IPS-20b (cell line): ENCODE results near the gene PPA1.
"Not testable (repeated sequence)": the region's sequence is repeated elsewhere in the genome, so short reads cannot be mapped to it uniquely, and the experiment has no call there.

ENCODE experiments used
- H3K27ac ChIP-seq: one replicate; pipeline ENCODE4 v1.5.1; 2013; ENCODE audit warnings: low read length
- H3K27me3 ChIP-seq: 2 replicates; pipeline ENCODE4 v1.6.1; 2013; ENCODE audit warnings: mild to moderate bottlenecking, low read length, inconsistent platforms; ENCODE audit not compliant: insufficient read depth
- H3K36me3 ChIP-seq: 2 replicates; pipeline ENCODE4 v1.6.1; 2013; ENCODE audit warnings: low read depth, mild to moderate bottlenecking, inconsistent platforms, low read length, moderate library complexity; ENCODE audit not compliant: insufficient read depth
- H3K4me1 ChIP-seq: 2 replicates; pipeline ENCODE4 v1.6.1; 2013; ENCODE audit warnings: mild to moderate bottlenecking, control low read depth, inconsistent platforms, low read length, moderate library complexity; ENCODE audit not compliant: insufficient read depth
- H3K4me3 ChIP-seq: 2 replicates; pipeline ENCODE4 v1.5.1; 2013; ENCODE audit warnings: mild to moderate bottlenecking, low read length, inconsistent platforms
- H3K9ac ChIP-seq: 2 replicates; pipeline ENCODE4 v1.6.1; 2013; ENCODE audit warnings: low read depth, mild to moderate bottlenecking, inconsistent platforms, low read length, moderate library complexity
- H3K9me3 ChIP-seq: 2 replicates; pipeline ENCODE4 v1.6.1; 2013; ENCODE audit warnings: mild to moderate bottlenecking, low read depth, low read length, inconsistent platforms; ENCODE audit not compliant: insufficient read depth

The PPA1 gene

GRCh38 chr10:70193391-70193844, 39.8 kb downstream of the PPA1 start:
- no peak overlapping the region for H3K4me3 ChIP-seq
- no peaks in the 10 kb centered on the region for H3K4me1 ChIP-seq
- no peak overlapping the region for H3K9ac ChIP-seq
- H3K9me3 ChIP-seq: no peaks in the 10 kb centered on the region
- H3K27me3 ChIP-seq: no peaks in the 10 kb centered on the region
- H3K36me3 ChIP-seq: peaks cover 7% of the 10 kb centered on the region; the same call in 1 of the 2 replicates
- H3K27ac ChIP-seq: no peak overlapping the region

- H3K27ac ChIP-seq: no peak overlapping the region
- H3K4me1 ChIP-seq: no peaks in the 10 kb centered on the region
- no peaks in the 10 kb centered on the region for H3K27me3 ChIP-seq
- no peak overlapping the region for H3K9ac ChIP-seq
- H3K4me3 ChIP-seq: no peak overlapping the region
- no peaks in the 10 kb centered on the region; the same call in 1 of the 2 replicates for H3K36me3 ChIP-seq
- H3K9me3 ChIP-seq: no peaks in the 10 kb centered on the region
Measured at GRCh38 chr10:70192326-70192968, 40.8 kb downstream of the PPA1 start.

- Histone ChIP-seq H3K9ac (no peak overlapping the region), H3K27me3 (no peaks in the 10 kb centered on the region), H3K4me3 (no peak overlapping the region)
Measured at GRCh38 chr10:70191972-70192305, 41.3 kb downstream of the PPA1 start.

GRCh38 chr10:70191161-70191971, 41.9 kb downstream of the PPA1 start:
- Histone ChIP-seq H3K9ac (no peak overlapping the region), H3K9me3 (no peaks in the 10 kb centered on the region), H3K36me3 (no peaks in the 10 kb centered on the region), H3K27me3 (no peaks in the 10 kb centered on the region), H3K4me3 (no peak overlapping the region), H3K27ac (no peak overlapping the region), H3K4me1 (no peaks in the 10 kb centered on the region)

More at GRCh38 chr10:70191972-70192305, 41.3 kb downstream of the PPA1 start:
- Histone ChIP-seq H3K4me1 (no peaks in the 10 kb centered on the region), H3K27ac (no peak overlapping the region), H3K9me3 (no peaks in the 10 kb centered on the region), H3K36me3 (no peaks in the 10 kb centered on the region)

- H3K4me3 ChIP-seq: no peak overlapping the region
- H3K36me3 ChIP-seq: no peaks in the 10 kb centered on the region
- H3K9ac ChIP-seq: no peak overlapping the region
- H3K27ac ChIP-seq: no peak overlapping the region
- no peaks in the 10 kb centered on the region for H3K4me1 ChIP-seq
- H3K9me3 ChIP-seq: no peaks in the 10 kb centered on the region
- no peaks in the 10 kb centered on the region for H3K27me3 ChIP-seq
Measured at GRCh38 chr10:70190581-70190980, 42.6 kb downstream of the PPA1 start.

- no peaks in the 10 kb centered on the region for H3K27me3 ChIP-seq
- H3K9ac ChIP-seq: no peak overlapping the region
- H3K9me3 ChIP-seq: no peaks in the 10 kb centered on the region
- no peaks in the 10 kb centered on the region for H3K36me3 ChIP-seq
- H3K4me3 ChIP-seq: no peak overlapping the region
- no peak overlapping the region for H3K27ac ChIP-seq
- H3K4me1 ChIP-seq: no peaks in the 10 kb centered on the region
Measured at GRCh38 chr10:70190102-70190501, 43.1 kb downstream of the PPA1 start.

GRCh38 chr10:70188768-70189167, 44.5 kb downstream of the PPA1 start:
- no peaks in the 10 kb centered on the region for H3K9me3 ChIP-seq
- H3K4me1 ChIP-seq: no peaks in the 10 kb centered on the region
- H3K9ac ChIP-seq: no peak overlapping the region
- no peak overlapping the region for H3K27ac ChIP-seq
- H3K4me3 ChIP-seq: no peak overlapping the region
- H3K27me3 ChIP-seq: no peaks in the 10 kb centered on the region
- H3K36me3 ChIP-seq: no peaks in the 10 kb centered on the region

GRCh38 chr10:70186571-70186970, 46.7 kb downstream of the PPA1 start:
- Histone ChIP-seq H3K27me3 (0 out of 2 replicates have a peak, but pooled peaks cover 4% of the 10 kb centered on the region), H3K9me3 (no peaks in the 10 kb centered on the region), H3K36me3 (no peaks in the 10 kb centered on the region), H3K4me3 (no peak overlapping the region), H3K4me1 (no peaks in the 10 kb centered on the region), H3K9ac (no peak overlapping the region), H3K27ac (no peak overlapping the region)

- H3K9me3 ChIP-seq: no peaks in the 10 kb centered on the region
- no peak overlapping the region for H3K27ac ChIP-seq
Measured at GRCh38 chr10:70186090-70186489, 47.1 kb downstream of the PPA1 start.

GRCh38 chr10:70183304-70183703, 49.9 kb downstream of the PPA1 start:
- Histone ChIP-seq H3K9ac (no peak overlapping the region), H3K27me3 (0 out of 2 replicates have a peak, but pooled peaks cover 4% of the 10 kb centered on the region), H3K4me1 (no peaks in the 10 kb centered on the region), H3K36me3 (no peaks in the 10 kb centered on the region), H3K4me3 (no peak overlapping the region), H3K27ac (no peak overlapping the region), H3K9me3 (no peaks in the 10 kb centered on the region)

More at GRCh38 chr10:70186090-70186489, 47.1 kb downstream of the PPA1 start:
- H3K9ac ChIP-seq: no peak overlapping the region
- no peaks in the 10 kb centered on the region for H3K4me1 ChIP-seq
- 0 out of 2 replicates have a peak, but pooled peaks cover 4% of the 10 kb centered on the region for H3K27me3 ChIP-seq
- H3K36me3 ChIP-seq: no peaks in the 10 kb centered on the region
- no peak overlapping the region for H3K4me3 ChIP-seq

GRCh38 chr10:70179209-70179608, 54.0 kb downstream of the PPA1 start:
- H3K9me3 ChIP-seq, H3K9ac ChIP-seq, H3K27me3 ChIP-seq, H3K36me3 ChIP-seq, H3K27ac ChIP-seq, H3K4me3 ChIP-seq, H3K4me1 ChIP-seq: not testable (repeated sequence)
